Nephron progenitor cell (in vitro differentiated cells): ENCODE data around the gene SDHA.

Experiments
- DNase-seq: peaks from one replicate; pipeline ENCODE4 v3.0.0; 2021
- H3K27ac Mint-ChIP-seq: 2 replicates; pipeline ENCODE4 v1.8.0; 2021; ENCODE audit warnings: mild to moderate bottlenecking, moderate library complexity, mixed read lengths
- H3K27me3 Mint-ChIP-seq: 2 replicates; pipeline ENCODE4 v1.8.0; 2021; ENCODE audit warnings: mild to moderate bottlenecking, low read depth, mixed read lengths; ENCODE audit not compliant: poor library complexity
- H3K36me3 Mint-ChIP-seq: 2 replicates; pipeline ENCODE4 v1.8.0; 2021; ENCODE audit warnings: low read depth, mixed read lengths
- H3K4me1 Mint-ChIP-seq: 2 replicates; pipeline ENCODE4 v1.8.0; 2021; ENCODE audit warnings: mixed read lengths
- H3K4me3 Mint-ChIP-seq: 2 replicates; pipeline ENCODE4 v1.8.0; 2021; ENCODE audit warnings: mild to moderate bottlenecking, moderate library complexity, mixed read lengths
- H3K9me3 Mint-ChIP-seq: 2 replicates; pipeline ENCODE4 v1.8.0; 2021; ENCODE audit warnings: mild to moderate bottlenecking, moderate library complexity, mixed read lengths
- TF ChIP-seq, protein P1 (sequence below): fragments of 200-600 bp; sonication (generic); IDR thresholded peaks from 2 replicates; pipeline ENCODE4 v1.5.0; 2021; ENCODE audit warnings: antibody characterized with exemption

The SDHA gene

DNA sequence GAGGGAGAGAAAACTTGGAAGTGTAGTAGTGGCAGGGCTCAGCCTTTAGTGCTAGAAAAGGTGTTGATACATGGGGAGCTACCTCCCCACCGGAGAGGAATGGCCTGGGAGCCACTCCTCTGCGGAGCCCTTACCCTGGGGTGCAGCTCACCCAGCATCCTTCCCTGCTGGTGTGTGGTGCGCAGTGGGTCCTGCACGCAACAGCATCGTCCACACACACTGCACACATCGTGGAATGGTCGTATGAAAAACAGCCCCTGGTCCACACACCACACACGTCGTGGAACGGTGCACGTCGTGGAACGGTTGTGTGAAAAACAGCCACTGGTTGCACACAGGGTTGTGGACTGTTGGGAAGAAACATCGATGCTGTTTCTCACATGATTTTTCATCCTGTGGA lies 87.3 kb downstream of the SDHA start:
- Mint-ChIP-seq H3K36me3 (peaks cover 7% of the 10 kb centered on the region), H3K27ac (no peak overlapping the region), H3K4me3 (no peak overlapping the region), H3K27me3 (peaks cover 3% of the 10 kb centered on the region), H3K4me1 (peaks cover 53% of the 10 kb centered on the region), H3K9me3 (no peaks in the 10 kb centered on the region)
- TF ChIP-seq, protein P1, sequence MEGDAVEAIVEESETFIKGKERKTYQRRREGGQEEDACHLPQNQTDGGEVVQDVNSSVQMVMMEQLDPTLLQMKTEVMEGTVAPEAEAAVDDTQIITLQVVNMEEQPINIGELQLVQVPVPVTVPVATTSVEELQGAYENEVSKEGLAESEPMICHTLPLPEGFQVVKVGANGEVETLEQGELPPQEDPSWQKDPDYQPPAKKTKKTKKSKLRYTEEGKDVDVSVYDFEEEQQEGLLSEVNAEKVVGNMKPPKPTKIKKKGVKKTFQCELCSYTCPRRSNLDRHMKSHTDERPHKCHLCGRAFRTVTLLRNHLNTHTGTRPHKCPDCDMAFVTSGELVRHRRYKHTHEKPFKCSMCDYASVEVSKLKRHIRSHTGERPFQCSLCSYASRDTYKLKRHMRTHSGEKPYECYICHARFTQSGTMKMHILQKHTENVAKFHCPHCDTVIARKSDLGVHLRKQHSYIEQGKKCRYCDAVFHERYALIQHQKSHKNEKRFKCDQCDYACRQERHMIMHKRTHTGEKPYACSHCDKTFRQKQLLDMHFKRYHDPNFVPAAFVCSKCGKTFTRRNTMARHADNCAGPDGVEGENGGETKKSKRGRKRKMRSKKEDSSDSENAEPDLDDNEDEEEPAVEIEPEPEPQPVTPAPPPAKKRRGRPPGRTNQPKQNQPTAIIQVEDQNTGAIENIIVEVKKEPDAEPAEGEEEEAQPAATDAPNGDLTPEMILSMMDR = no peak
- DNase-seq = no peak

DNA sequence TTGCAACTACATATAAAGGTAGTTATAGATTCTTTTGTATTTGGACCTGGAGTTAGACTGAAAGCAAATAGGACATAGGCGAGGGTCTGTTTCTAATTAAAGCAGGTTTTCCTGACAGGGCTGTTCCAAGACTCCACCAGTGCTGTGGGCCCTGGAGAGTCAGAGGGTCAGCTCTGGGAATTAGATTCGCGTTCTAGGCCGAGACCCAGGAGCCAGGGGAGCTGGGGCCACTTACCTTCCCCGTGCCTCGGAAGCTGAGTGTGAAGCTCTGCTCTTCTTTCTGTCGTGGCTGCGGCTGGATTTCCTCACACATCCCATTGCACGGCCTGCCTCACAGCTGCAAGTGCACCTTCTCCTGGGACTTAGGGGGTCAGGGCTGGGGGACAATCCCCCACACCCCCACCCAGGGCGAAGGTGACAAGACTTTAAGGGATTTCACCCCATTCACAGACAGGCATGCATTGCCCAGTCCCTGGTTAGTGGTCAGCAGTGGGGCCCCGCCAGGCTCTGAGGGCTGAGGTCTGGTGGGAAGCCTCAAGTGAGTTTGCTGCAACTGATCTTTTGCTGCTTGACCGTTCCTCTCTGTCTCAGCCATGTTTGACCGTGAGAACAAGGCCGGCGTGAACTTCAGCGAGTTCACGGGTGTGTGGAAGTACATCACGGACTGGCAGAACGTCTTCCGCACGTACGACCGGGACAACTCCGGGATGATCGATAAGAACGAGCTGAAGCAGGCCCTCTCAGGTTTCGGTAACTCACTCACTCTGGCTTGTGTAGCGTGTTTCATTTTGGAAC lies 88.1 kb downstream of the SDHA start:
- peaks cover 3% of the 10 kb centered on the region for H3K27me3 Mint-ChIP-seq
- no peak for DNase-seq
- no peaks in the 10 kb centered on the region for H3K9me3 Mint-ChIP-seq
- H3K4me1 Mint-ChIP-seq = peaks cover 61% of the 10 kb centered on the region
- peaks cover 7% of the 10 kb centered on the region for H3K36me3 Mint-ChIP-seq
- no peak overlapping the region for H3K4me3 Mint-ChIP-seq
- TF ChIP-seq, protein P1 = no peak
- peak overlapping the region; percentile 77 for H3K27ac Mint-ChIP-seq
